Prostate gland (tissue), 2 donors: Measurements from ENCODE around the gene MAP2K7. TPM values are rescaled to one million over a fixed set of nuclear protein-coding genes. Genes with fewer than 3 reads are reported as not detected.

Experiments used
- DNase-seq: peaks from one replicate; pipeline ENCODE4 v3.0.0-alpha.2; 2019; ENCODE audit warnings: low spot score
- H3K27ac ChIP-seq, 2 donors: fragments of 200-600 bp; sonication (generic); 2 replicates each; pipeline ENCODE4 v1.5.1; 2017 to 2019
- H3K27me3 ChIP-seq: fragments of 200-600 bp; sonication (generic); replicated peaks from 2 replicates; pipeline ENCODE4 v1.5.1; 2019; ENCODE audit not compliant: insufficient read depth
- H3K36me3 ChIP-seq, 2 donors: fragments of 200-600 bp; sonication (generic); 1 replicate in 1 of 2; 2 replicates in 1 of 2; pipeline versions ENCODE4 v1.5.1 to v1.8.1; 2017 to 2019
- H3K4me1 ChIP-seq: fragments of 200-600 bp; sonication (generic); replicated peaks from 2 replicates; pipeline ENCODE4 v1.5.1; 2019
- H3K4me3 ChIP-seq, 2 donors: fragments of 200-600 bp; sonication (generic); 2 replicates each; pipeline ENCODE4 v1.5.1; 2017 to 2019
- H3K9me3 ChIP-seq: fragments of 200-600 bp; sonication (generic); 2 replicates; pipeline ENCODE4 v1.5.1; 2017
- CTCF ChIP-seq, 4 experiments: fragments of 200-600 bp in 2 of 4; fragments of 450-650 bp in 2 of 4; sonication (generic) in 2 of 4; IDR thresholded peaks; 1 replicate in 3 of 4; 2 replicates in 1 of 4; pipeline ENCODE4 v1.5.1; 2016 to 2019; ENCODE audit warnings: antibody characterized with exemption in 4 of 4, mild to moderate bottlenecking in 2 of 4, moderate library complexity in 2 of 4
- POLR2A ChIP-seq: fragments of 450-650 bp; IDR thresholded peaks from one replicate; pipeline ENCODE4 v1.6.1; 2016; ENCODE audit warnings: antibody characterized with exemption, mild to moderate bottlenecking
- POLR2AphosphoS5 ChIP-seq: sonication (generic); formaldehyde crosslinking; IDR thresholded peaks from one replicate; pipeline ENCODE4 v1.6.1; 2017; ENCODE audit warnings: antibody characterized with exemption
- WGBS: methylation state at CpG from one replicate; pipeline ENCODE4 v1.1.5; 2018; 5-methylcytosine and 5-hydroxymethylcytosine counted together
- intact Hi-C: fragments of 100-400 bp; cut with DNase I; formaldehyde crosslinking; loops from one replicate; pipeline ENCODE4 v1.14.2; 2022
- total RNA-seq, 2 donors: library from RNA; depleted of rRNA; stranded (reverse); fragments of >200 nt; gene quantifications; one replicate each; pipeline ENCODE4 v1.1.0, GENCODE V29; 2016

MAP2K7 gene
- total RNA-seq, 2 donors from 2014 or later = 21.6 to 45.2 TPM

- no peaks in the 10 kb centered on the region for H3K27me3 ChIP-seq
- H3K27ac ChIP-seq = no peak overlapping the region
- H3K36me3 ChIP-seq = peaks cover 11 to 20% of the 10 kb centered on the region in 2 donors
- H3K4me1 ChIP-seq = peaks cover 15% of the 10 kb centered on the region
- H3K4me3 ChIP-seq = no peak overlapping the region
- intact Hi-C loops = no loop called here
- 66% methylated on average over 19 of the region's 19 CpGs for WGBS
- TF ChIP-seq POLR2A = no peak
- TF ChIP-seq POLR2AphosphoS5 = no peak
- TF ChIP-seq CTCF (IDR thresholded peaks at IDR 0.05) = no peak
- H3K9me3 ChIP-seq = no peaks in the 10 kb centered on the region
- DNase-seq = no peak
These were observed 3.4 kb downstream of the MAP2K7 start for GRCh38 chr19:7907122-7907521.

- intact Hi-C loops = no loop called here
- WGBS = 92% methylated on average over 11 of the region's 11 CpGs
- no peak overlapping the region for H3K4me3 ChIP-seq
- TF ChIP-seq CTCF (IDR thresholded peaks at IDR 0.05) = no peak
- no peak for TF ChIP-seq POLR2AphosphoS5
- TF ChIP-seq POLR2A = no peak
- no peak for DNase-seq
- no peaks in the 10 kb centered on the region for H3K9me3 ChIP-seq
- no peaks in the 10 kb centered on the region for H3K27me3 ChIP-seq
- H3K4me1 ChIP-seq = peaks cover 14% of the 10 kb centered on the region
- peaks cover 11 to 24% of the 10 kb centered on the region in 2 donors for H3K36me3 ChIP-seq
- H3K27ac ChIP-seq = no peak overlapping the region
These were observed 3.9 kb downstream of the MAP2K7 start for GRCh38 chr19:7907544-7907943.

GRCh38 chr19:7908078-7908699, 4.5 kb downstream of the MAP2K7 start:
- H3K4me1 ChIP-seq = peaks cover 12% of the 10 kb centered on the region
- WGBS = 83% methylated on average over 14 of the region's 14 CpGs
- no peak for DNase-seq
- peaks cover 11 to 27% of the 10 kb centered on the region in 2 donors for H3K36me3 ChIP-seq
- intact Hi-C loops = no loop called here
- H3K9me3 ChIP-seq = no peaks in the 10 kb centered on the region
- no peak overlapping the region for H3K4me3 ChIP-seq
- no peak overlapping the region for H3K27ac ChIP-seq
- no peak for TF ChIP-seq POLR2A
- no peak for TF ChIP-seq POLR2AphosphoS5
- no peak for TF ChIP-seq CTCF (IDR thresholded peaks at IDR 0.05)
- H3K27me3 ChIP-seq = no peaks in the 10 kb centered on the region

- intact Hi-C loops = no loop called here
- H3K9me3 ChIP-seq = no peaks in the 10 kb centered on the region
- 82% methylated on average over 17 of the region's 19 CpGs for WGBS
- H3K4me1 ChIP-seq = peaks cover 12% of the 10 kb centered on the region
- H3K27me3 ChIP-seq = no peaks in the 10 kb centered on the region
- DNase-seq = no peak
- H3K27ac ChIP-seq = no peak overlapping the region
- H3K36me3 ChIP-seq = peaks cover 11 to 27% of the 10 kb centered on the region in 2 donors
- H3K4me3 ChIP-seq = no peak overlapping the region
- no peak for TF ChIP-seq POLR2A
- TF ChIP-seq POLR2AphosphoS5 = no peak
- TF ChIP-seq CTCF (IDR thresholded peaks at IDR 0.05) = no peak
These were observed 5.2 kb downstream of the MAP2K7 start for GRCh38 chr19:7908742-7909461.
